Mucosa of rectum (tissue), 2 donors: Measurements from ENCODE around the gene NEDD8.
"Not testable (repeated sequence)": the region's sequence is repeated elsewhere in the genome, so short reads cannot be mapped to it uniquely, and the experiment has no call there.

Experiments
- H3K27ac ChIP-seq, 2 donors: one replicate each; pipeline ENCODE4 v1.7.0; 2013; ENCODE audit warnings: inconsistent platforms in 2 of 2, low read depth in 2 of 2, low read length in 2 of 2
- H3K27me3 ChIP-seq, 2 donors: one replicate each; pipeline ENCODE4 v1.7.0; 2013; ENCODE audit warnings: low read length in 2 of 2; ENCODE audit not compliant: control insufficient read depth in 2 of 2, insufficient read depth in 2 of 2
- H3K36me3 ChIP-seq, 2 donors: one replicate each; pipeline ENCODE4 v1.7.0; 2013; ENCODE audit warnings: low read length in 2 of 2; ENCODE audit not compliant: control insufficient read depth in 2 of 2, insufficient read depth in 2 of 2
- H3K4me1 ChIP-seq, 2 donors: one replicate each; pipeline ENCODE4 v1.7.0; 2013; ENCODE audit warnings: low read length in 2 of 2, mild to moderate bottlenecking in 1 of 2; ENCODE audit not compliant: control insufficient read depth in 2 of 2, insufficient read depth in 2 of 2
- H3K4me3 ChIP-seq, 2 donors: one replicate each; pipeline ENCODE4 v1.7.0; 2013; ENCODE audit warnings: low read length in 2 of 2
- H3K9ac ChIP-seq, 2 donors: one replicate each; pipeline ENCODE4 v1.7.0; 2013; ENCODE audit warnings: low read length in 2 of 2, low read depth in 1 of 2, mild to moderate bottlenecking in 1 of 2
- H3K9me3 ChIP-seq, 2 donors: one replicate each; pipeline ENCODE4 v1.7.0; 2013; ENCODE audit warnings: low read length in 2 of 2; ENCODE audit not compliant: control insufficient read depth in 2 of 2
- donor health status: healthy.
- donor health status: Normal muscosa, but diverticular disease.

The NEDD8 gene

GRCh38 chr14:24212924-24213865, 19.0 kb downstream of the NEDD8 start, which contains the start of gene CHMP4A:
Gene CHMP4A, minus strand, starts transcription at chr14:24213488. Its CDS starts 49 bp downstream, at chr14:24213439.
- peak within 1 kb of the TSS; percentile 82 to 91 for H3K4me3 ChIP-seq
- peaks cover 6 to 12% of the 10 kb centered on the region in 2 donors for H3K4me1 ChIP-seq
- no peaks in the 10 kb centered on the region for H3K27me3 ChIP-seq
- H3K27ac ChIP-seq = peak within 1 kb of the TSS; percentile 99
- H3K36me3 ChIP-seq = peaks cover 30 to 34% of the 10 kb centered on the region in 2 donors
- H3K9ac ChIP-seq = peak within 1 kb of the TSS; percentile 95 to 98
- H3K9me3 ChIP-seq = no peaks in the 10 kb centered on the region

- Histone ChIP-seq H3K9ac (no peak overlapping the region), H3K36me3 (peaks cover 45 to 46% of the 10 kb centered on the region in 2 donors), H3K9me3 (no peaks in the 10 kb centered on the region), H3K27me3 (no peaks in the 10 kb centered on the region), H3K27ac (no peak overlapping the region), H3K4me3 (no peak overlapping the region), H3K4me1 (peaks cover 6 to 12% of the 10 kb centered on the region in 2 donors)
Measured at GRCh38 chr14:24211311-24211710, 20.9 kb downstream of the NEDD8 start.

- H3K27ac ChIP-seq = no peak overlapping the region
- peaks cover 56 to 61% of the 10 kb centered on the region in 2 donors for H3K36me3 ChIP-seq
- H3K4me3 ChIP-seq = no peak overlapping the region
- no peaks in the 10 kb centered on the region for H3K9me3 ChIP-seq
- peaks cover 0 to 3% of the 10 kb centered on the region in 2 donors for H3K4me1 ChIP-seq
- H3K9ac ChIP-seq = no peak overlapping the region
- H3K27me3 ChIP-seq = no peaks in the 10 kb centered on the region
Measured at GRCh38 chr14:24207625-24208024, 24.5 kb downstream of the NEDD8 start.

- Histone ChIP-seq H3K4me1 (no peaks in the 10 kb centered on the region), H3K27ac (no peak overlapping the region), H3K9ac (no peak overlapping the region), H3K4me3 (no peak overlapping the region), H3K27me3 (no peaks in the 10 kb centered on the region), H3K9me3 (no peaks in the 10 kb centered on the region), H3K36me3 (peaks cover 56 to 61% of the 10 kb centered on the region in 2 donors)
Measured at GRCh38 chr14:24207104-24207551, 25.0 kb downstream of the NEDD8 start.

GRCh38 chr14:24206260-24207103, 25.7 kb downstream of the NEDD8 start:
- peaks cover 55 to 60% of the 10 kb centered on the region in 2 donors for H3K36me3 ChIP-seq

GRCh38 chr14:24204163-24205146, 27.7 kb downstream of the NEDD8 start:
- peaks cover 38 to 45% of the 10 kb centered on the region in 2 donors for H3K36me3 ChIP-seq
- H3K27ac ChIP-seq = no peak overlapping the region
- no peaks in the 10 kb centered on the region for H3K27me3 ChIP-seq
- H3K4me1 ChIP-seq = no peaks in the 10 kb centered on the region
- H3K9me3 ChIP-seq = no peaks in the 10 kb centered on the region
- H3K4me3 ChIP-seq = no peak overlapping the region
- H3K9ac ChIP-seq = no peak overlapping the region

More at GRCh38 chr14:24206260-24207103, 25.7 kb downstream of the NEDD8 start:
- H3K4me1 ChIP-seq = no peaks in the 10 kb centered on the region
- no peak overlapping the region for H3K4me3 ChIP-seq
- no peak overlapping the region for H3K27ac ChIP-seq
- no peaks in the 10 kb centered on the region for H3K9me3 ChIP-seq
- no peak overlapping the region for H3K9ac ChIP-seq
- no peaks in the 10 kb centered on the region for H3K27me3 ChIP-seq

- H3K27ac ChIP-seq, H3K4me3 ChIP-seq, H3K9ac ChIP-seq, H3K9me3 ChIP-seq, H3K4me1 ChIP-seq, H3K27me3 ChIP-seq: not testable (repeated sequence)
- H3K36me3 ChIP-seq = peaks cover 29 to 40% of the 10 kb centered on the region in 2 donors
Measured at GRCh38 chr14:24203249-24203886, 28.8 kb downstream of the NEDD8 start.

- H3K4me1 ChIP-seq, H3K4me3 ChIP-seq, H3K27me3 ChIP-seq, H3K27ac ChIP-seq, H3K9me3 ChIP-seq, H3K9ac ChIP-seq: not testable (repeated sequence)
- H3K36me3 ChIP-seq = peaks cover 25 to 32% of the 10 kb centered on the region in 2 donors
Measured at GRCh38 chr14:24202538-24202937, 29.6 kb downstream of the NEDD8 start.
